Activated T-cell treated with anti-CD3 and anti-CD28 coated beads, Interleukin-2, amount 50 U/mL, for 24 hours (primary cell): ENCODE data around the gene RAB13.
"Not testable (repeated sequence)": the region's sequence is repeated elsewhere in the genome, so short reads cannot be mapped to it uniquely, and the experiment has no call there.

ENCODE experiments used
- DNase-seq: peaks from one replicate; pipeline ENCODE4 v3.0.0-alpha.2; 2020
- H3K27ac Mint-ChIP-seq: 2 replicates; pipeline ENCODE4 v1.8.0; 2020; ENCODE audit warnings: mild to moderate bottlenecking, mixed read lengths
- H3K27me3 Mint-ChIP-seq: 2 replicates; pipeline ENCODE4 v1.8.0; 2020; ENCODE audit warnings: mixed read lengths
- H3K36me3 Mint-ChIP-seq: 2 replicates; pipeline ENCODE4 v1.8.0; 2020; ENCODE audit warnings: low read depth, mixed read lengths
- H3K4me1 Mint-ChIP-seq: 2 replicates; pipeline ENCODE4 v1.8.0; 2020; ENCODE audit warnings: low read depth, mixed read lengths
- H3K4me3 Mint-ChIP-seq: 2 replicates; pipeline ENCODE4 v1.8.0; 2020; ENCODE audit warnings: mild to moderate bottlenecking, moderate library complexity, mixed read lengths
- H3K9me3 Mint-ChIP-seq: 2 replicates; pipeline ENCODE4 v1.8.0; 2020; ENCODE audit warnings: mixed read lengths

RAB13 gene

DNA sequence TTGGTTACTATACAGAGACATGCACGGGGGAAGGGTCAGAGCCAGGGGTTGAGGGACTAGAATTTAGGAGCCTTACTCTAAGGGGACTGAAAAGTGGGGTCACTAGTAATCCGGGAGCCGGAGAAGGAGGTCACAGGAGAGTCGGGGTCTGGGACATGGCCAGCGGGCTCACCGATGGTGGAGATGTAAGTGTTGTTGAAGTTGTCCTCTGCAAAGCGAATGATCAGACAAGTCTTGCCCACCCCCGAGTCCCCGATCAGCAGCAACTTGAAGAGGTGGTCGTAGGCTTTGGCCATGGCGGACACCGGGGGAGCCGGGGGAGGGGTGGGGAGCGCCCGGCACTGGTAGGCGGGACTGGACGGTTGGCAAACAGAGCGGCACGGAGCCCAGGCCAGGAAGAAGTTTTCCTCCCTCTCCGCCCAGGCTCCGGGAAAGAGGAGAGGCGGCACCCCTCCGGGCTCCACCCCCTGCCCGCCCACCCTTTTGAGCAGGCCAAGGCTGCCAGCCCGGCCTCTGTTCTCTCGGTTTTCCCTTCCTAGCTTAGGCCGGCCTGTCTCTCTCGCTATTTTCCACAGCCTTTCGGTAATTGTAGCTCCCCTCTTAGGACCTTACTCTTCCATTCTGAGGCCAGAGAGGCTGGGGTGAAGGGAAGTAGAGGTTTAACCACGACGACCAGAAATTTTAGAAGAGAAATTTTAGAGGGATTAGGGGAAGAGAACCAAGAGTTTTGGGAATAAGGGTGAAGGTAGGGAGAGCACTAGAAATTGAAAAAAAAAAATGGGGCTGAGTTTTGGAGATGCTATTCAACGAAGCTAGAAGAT, at the start of gene RAB13:
RAB13 (minus strand) TSS at position 399 of the 821 bp plus-strand sequence; CDS start at position 296, 103 bp downstream.
- Mint-ChIP-seq H3K27me3 (no peaks in the 10 kb centered on the region), H3K9me3 (no peaks in the 10 kb centered on the region), H3K4me1 (peaks cover 39% of the 10 kb centered on the region), H3K27ac (peak within 1 kb of the TSS; percentile 93), H3K36me3 (peaks cover 7% of the 10 kb centered on the region), H3K4me3 (peak within 1 kb of the TSS; percentile 81)
- DNase-seq, result no peak

DNA sequence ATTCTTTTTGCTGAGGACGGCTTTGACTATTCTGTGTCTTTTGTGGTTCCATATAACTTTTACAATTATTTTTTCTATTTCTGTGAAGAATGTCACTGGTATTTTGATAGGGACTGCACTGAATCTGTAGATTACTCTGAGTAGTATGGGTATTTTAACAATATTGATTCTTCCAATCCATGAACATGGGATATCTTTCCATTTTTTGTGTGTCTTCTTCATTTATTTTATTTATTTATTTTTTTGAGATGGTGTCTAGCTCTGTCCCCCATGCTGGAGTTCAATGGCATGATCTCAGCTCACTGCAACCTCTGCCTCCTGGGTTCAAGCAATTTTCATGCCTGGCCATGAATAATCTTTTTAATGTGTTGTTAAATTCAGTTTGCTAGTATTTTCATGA, 47.6 kb upstream of the RAB13 start:
- not testable (repeated sequence) for H3K4me1 Mint-ChIP-seq, DNase-seq, H3K36me3 Mint-ChIP-seq, H3K9me3 Mint-ChIP-seq, H3K4me3 Mint-ChIP-seq, H3K27me3 Mint-ChIP-seq, H3K27ac Mint-ChIP-seq

DNA sequence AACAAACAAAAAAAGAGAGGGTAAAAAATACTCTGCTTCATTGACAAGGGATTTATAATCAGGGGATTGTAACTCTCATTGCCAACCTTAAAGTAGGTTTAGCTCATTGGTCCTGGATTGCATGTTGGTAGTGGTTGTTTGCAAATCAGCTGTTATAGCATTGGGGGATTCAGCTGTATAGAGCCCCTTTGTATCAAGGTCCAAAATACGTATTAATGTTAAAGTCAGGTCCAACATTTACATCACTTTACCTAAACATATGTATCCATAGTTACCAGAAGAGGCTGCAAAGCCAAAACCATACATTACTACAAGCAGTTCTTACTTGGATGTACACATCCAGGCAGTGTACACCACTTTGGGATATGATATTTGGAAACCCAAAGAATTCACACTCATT, 33.8 kb upstream of the RAB13 start:
- Mint-ChIP-seq H3K4me3 (no peak overlapping the region), H3K9me3 (no peaks in the 10 kb centered on the region), H3K27ac (no peak overlapping the region), H3K36me3 (no peaks in the 10 kb centered on the region), H3K27me3 (no peaks in the 10 kb centered on the region), H3K4me1 (no peaks in the 10 kb centered on the region)
- no peak for DNase-seq

DNA sequence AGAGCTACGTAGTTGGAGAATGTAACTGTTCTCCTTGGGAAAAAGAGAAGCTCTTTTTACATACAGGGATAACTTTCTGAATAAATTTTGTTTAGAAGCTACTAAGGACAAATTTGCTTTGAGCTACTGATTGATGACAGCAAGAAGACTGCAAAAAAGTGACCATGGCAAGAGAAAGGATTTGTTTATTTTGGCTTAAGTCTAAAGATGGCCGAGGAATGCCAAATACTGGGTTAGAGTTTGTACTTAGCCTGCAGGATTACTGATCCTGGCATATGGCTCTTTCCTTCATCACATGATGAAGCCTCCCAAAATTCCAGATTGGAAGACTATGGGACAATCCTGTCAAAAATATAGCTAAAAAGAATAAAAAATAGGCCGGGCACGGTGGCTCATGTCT, 33.1 kb upstream of the RAB13 start:
- no peak overlapping the region for H3K27ac Mint-ChIP-seq
- no peak for DNase-seq
- no peak overlapping the region for H3K4me3 Mint-ChIP-seq
- no peaks in the 10 kb centered on the region for H3K36me3 Mint-ChIP-seq
- no peaks in the 10 kb centered on the region for H3K9me3 Mint-ChIP-seq
- H3K4me1 Mint-ChIP-seq, result peaks cover 2% of the 10 kb centered on the region
- H3K27me3 Mint-ChIP-seq, result no peaks in the 10 kb centered on the region

DNA sequence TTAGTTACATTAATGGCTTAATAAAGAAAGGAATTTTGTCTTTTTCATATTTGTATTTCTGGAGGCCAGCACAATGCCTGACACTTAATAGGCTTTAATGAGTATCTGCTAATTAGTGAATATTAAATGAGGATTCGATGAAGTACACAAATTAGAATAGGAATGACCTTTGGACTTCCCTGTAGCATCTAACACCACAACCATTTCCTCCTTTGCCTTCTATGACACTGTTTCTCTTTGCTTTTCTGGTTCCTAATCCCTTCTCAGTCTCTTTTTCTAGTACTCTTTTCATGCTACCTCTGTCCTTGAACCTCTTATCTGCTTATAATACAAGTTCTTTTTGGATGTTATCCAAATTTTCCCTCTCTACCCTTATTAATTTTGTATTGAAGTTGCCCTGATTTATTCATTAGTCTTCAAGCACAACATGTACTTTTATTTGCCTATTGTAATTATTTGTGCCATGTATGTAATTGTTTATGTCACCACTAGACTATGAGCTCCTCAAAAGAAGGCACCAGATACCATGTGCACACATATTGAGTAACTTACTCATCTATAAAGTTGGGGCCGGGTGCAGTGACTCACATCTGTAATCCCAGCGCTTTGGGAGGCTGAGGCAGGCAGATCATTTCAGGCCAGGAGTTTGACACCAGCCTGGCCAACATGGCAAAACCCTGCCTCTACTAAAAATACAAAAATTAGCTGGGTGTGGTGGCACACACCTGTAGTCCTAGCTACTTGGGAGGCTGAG, 28.2 kb upstream of the RAB13 start:
- Mint-ChIP-seq H3K36me3 (no peaks in the 10 kb centered on the region), H3K4me1 (peaks cover 2% of the 10 kb centered on the region), H3K27ac (no peak overlapping the region), H3K27me3 (no peaks in the 10 kb centered on the region), H3K9me3 (no peaks in the 10 kb centered on the region), H3K4me3 (no peak overlapping the region)
- no peak for DNase-seq

DNA sequence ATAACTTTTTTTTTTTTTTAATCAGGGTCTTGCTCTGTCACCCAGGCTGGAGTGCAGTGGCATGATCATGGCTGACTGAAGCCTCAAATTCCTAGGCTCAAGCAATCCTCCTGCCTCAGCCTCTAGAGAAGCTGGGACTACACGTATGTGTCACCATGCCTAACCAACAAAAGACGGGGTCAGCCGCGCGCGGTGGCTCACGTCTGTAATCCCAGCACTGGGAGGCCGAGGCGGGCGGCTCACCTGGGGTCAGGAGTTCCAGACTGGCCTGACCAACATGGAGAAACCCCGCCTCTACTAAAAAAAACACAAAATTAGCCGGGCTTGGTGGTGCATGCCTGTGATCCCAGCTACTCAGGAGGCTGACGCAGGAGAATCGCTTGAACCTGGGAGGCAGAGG, 26.4 kb upstream of the RAB13 start:
- not testable (repeated sequence) for H3K9me3 Mint-ChIP-seq, H3K4me3 Mint-ChIP-seq, H3K36me3 Mint-ChIP-seq, H3K27me3 Mint-ChIP-seq, H3K4me1 Mint-ChIP-seq, H3K27ac Mint-ChIP-seq, DNase-seq

DNA sequence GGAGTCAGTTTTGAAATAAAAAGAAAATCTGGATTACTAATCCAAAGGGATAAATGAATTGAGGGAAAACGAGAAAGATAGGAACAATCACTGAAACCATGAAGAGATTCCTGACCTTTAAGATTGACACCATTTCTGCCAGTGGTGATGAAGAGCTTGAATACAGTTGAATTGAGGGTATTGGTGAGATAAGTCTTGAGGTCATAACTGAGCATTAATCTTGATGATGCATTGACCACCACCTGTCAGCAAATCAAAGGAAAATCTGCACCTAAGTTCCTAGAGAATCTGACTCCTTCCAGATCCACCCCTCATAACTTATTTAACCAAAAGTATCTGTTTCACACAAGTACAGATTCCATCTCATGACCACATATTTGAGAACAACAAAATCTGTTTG, 26.0 kb upstream of the RAB13 start:
- no peak overlapping the region for H3K27ac Mint-ChIP-seq
- no peaks in the 10 kb centered on the region for H3K9me3 Mint-ChIP-seq
- H3K36me3 Mint-ChIP-seq, result no peaks in the 10 kb centered on the region
- H3K4me1 Mint-ChIP-seq, result peaks cover 2% of the 10 kb centered on the region
- H3K4me3 Mint-ChIP-seq, result no peak overlapping the region
- H3K27me3 Mint-ChIP-seq, result no peaks in the 10 kb centered on the region
- no peak for DNase-seq

DNA sequence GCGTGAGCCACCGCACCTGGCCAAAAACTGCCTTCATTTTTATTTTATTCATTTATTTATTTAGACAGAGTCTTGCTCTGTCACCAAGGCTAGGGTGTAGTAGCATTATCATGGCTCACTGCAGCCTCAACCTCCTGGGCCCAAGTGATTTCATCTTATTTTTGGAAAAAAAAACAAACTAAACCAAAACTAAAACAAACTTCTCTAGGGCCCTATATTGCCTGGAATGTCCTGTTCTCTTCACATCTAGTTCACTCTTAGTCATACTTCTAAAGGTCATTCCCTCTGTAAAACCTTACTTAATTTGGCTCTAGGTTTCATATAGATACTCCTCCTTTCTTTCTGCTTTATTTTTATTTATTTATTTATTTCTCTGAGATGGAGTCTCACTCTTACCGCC, 20.0 kb upstream of the RAB13 start:
- Mint-ChIP-seq H3K27ac (no peak overlapping the region), H3K4me3 (no peak overlapping the region), H3K4me1 (no peaks in the 10 kb centered on the region), H3K36me3 (no peaks in the 10 kb centered on the region), H3K27me3 (no peaks in the 10 kb centered on the region), H3K9me3 (no peaks in the 10 kb centered on the region)
- no peak for DNase-seq

DNA sequence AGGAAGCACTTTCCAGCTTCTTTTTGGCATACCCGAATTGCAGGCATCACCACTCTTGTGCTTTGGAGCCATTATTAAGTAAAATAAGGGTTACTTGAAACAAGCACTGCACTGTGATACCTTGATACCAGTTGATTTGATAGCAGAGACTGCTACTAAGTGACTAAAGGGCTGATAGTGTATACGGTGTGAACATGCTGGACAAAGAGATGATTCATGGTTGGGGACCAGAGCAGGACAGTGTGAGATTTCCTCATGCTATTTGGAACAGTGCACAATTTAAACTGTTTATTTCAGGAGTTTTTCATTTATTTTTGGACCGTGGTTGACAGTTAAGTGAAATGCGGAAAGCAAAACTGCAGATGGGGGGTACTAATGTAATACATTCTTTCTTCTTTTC, 14.3 kb upstream of the RAB13 start:
- no peak for DNase-seq
- H3K4me1 Mint-ChIP-seq, result peaks cover 3% of the 10 kb centered on the region
- no peaks in the 10 kb centered on the region for H3K27me3 Mint-ChIP-seq
- no peak overlapping the region for H3K4me3 Mint-ChIP-seq
- H3K36me3 Mint-ChIP-seq, result peaks cover 6% of the 10 kb centered on the region
- H3K9me3 Mint-ChIP-seq, result no peaks in the 10 kb centered on the region
- no peak overlapping the region for H3K27ac Mint-ChIP-seq

DNA sequence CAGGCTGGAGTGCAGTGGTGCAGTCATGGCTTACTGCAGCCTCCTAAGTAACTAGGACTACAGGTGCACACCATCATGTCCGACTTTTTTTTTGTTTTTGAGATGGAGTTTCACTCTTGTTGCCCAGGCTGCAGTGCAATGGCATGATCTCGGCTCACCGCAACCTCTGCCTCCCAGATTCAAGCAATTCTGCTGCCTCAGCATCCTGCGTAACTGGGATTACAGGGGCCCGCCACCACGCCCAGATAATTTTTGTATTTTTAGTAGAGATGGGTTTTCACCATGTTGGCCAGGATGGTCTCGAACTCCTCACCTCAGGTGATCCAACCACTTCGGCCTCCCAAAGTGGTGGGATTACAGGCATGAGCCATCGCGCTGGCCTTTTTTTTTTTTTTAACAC, 10.7 kb upstream of the RAB13 start:
- DNase-seq, H3K9me3 Mint-ChIP-seq, H3K27me3 Mint-ChIP-seq, H3K4me3 Mint-ChIP-seq: not testable (repeated sequence)
- peaks cover 41% of the 10 kb centered on the region for H3K36me3 Mint-ChIP-seq
- H3K27ac Mint-ChIP-seq, result peak overlapping the region; percentile 29
- H3K4me1 Mint-ChIP-seq, result peaks cover 18% of the 10 kb centered on the region

DNA sequence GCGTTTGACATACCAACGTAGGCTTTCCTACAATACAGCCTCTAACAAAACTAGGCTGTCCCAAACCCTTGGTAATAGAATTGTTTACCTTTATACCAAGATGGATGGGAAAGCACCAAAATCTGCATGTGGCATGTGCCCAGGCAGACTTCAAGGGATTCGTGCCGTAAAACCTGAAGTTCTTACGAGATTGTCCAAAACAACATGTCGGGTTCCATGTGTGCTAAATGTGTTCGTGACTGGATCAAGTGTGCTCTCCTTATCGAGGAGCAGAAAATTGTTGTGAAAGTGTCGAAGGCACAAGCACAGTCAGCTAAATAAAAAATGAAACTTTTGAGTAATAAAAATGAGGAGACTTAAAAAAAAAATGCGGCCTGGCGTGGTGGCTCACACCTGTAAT, 9.5 kb upstream of the RAB13 start:
- H3K4me3 Mint-ChIP-seq, result no peak overlapping the region

DNA sequence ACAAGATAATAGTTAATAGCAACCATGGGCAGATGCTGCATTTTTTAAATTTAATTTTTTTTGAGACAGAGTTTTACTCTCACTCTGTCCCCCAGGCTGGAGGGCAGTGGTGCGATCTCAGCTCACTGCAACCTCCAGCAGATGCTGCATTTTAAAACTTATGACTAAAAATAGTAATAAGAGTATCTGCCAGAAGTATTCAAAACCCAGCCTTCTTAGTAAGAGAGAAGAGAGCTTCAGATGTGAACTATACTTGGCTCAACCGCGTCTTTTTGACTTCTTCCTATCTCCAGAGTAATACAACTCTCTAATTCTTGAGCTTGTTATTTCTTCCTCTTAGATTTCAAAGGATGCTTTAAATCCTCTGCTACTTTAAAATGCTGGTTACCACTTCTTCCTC, 9.1 kb upstream of the RAB13 start:
- H3K4me3 Mint-ChIP-seq, result no peak overlapping the region
- H3K27me3 Mint-ChIP-seq, result no peaks in the 10 kb centered on the region
- H3K9me3 Mint-ChIP-seq, result peaks cover 2% of the 10 kb centered on the region
- peaks cover 55% of the 10 kb centered on the region for H3K36me3 Mint-ChIP-seq
- DNase-seq, result no peak
- peak overlapping the region; percentile 84 for H3K27ac Mint-ChIP-seq
- peaks cover 26% of the 10 kb centered on the region for H3K4me1 Mint-ChIP-seq

More for the DNA sequence above, 9.5 kb upstream of the RAB13 start:
- peak overlapping the region; percentile 84 for H3K27ac Mint-ChIP-seq
- H3K27me3 Mint-ChIP-seq, result no peaks in the 10 kb centered on the region
- H3K4me1 Mint-ChIP-seq, result peaks cover 22% of the 10 kb centered on the region
- H3K9me3 Mint-ChIP-seq, result peaks cover 2% of the 10 kb centered on the region
- peaks cover 53% of the 10 kb centered on the region for H3K36me3 Mint-ChIP-seq
- DNase-seq, result no peak

DNA sequence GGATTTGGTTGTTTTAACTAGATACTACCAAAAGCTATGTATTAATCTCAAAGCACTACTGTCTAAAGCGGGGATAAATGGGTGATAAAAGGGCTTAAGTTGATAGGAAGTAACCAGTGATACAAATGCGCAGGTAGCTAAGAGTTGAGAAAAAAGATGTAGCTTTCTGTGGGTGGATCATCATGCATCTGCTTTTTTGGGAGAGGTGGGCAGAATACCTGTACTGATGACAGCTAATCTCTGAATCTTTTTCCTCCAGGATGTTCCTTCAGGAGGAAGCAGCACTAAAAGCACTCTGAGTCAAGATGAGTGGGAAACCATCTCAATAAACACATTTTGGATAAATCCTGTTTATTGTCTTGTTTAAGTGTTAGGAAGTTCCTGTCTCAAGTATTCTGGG, 5.7 kb upstream of the RAB13 start:
- H3K27ac Mint-ChIP-seq, result peak overlapping the region; percentile 99
- H3K27me3 Mint-ChIP-seq, result no peaks in the 10 kb centered on the region
- DNase-seq, result no peak
- peaks cover 2% of the 10 kb centered on the region for H3K9me3 Mint-ChIP-seq
- H3K4me3 Mint-ChIP-seq, result peak overlapping the region; percentile 99
- H3K4me1 Mint-ChIP-seq, result peaks cover 38% of the 10 kb centered on the region
- H3K36me3 Mint-ChIP-seq, result peaks cover 55% of the 10 kb centered on the region

DNA sequence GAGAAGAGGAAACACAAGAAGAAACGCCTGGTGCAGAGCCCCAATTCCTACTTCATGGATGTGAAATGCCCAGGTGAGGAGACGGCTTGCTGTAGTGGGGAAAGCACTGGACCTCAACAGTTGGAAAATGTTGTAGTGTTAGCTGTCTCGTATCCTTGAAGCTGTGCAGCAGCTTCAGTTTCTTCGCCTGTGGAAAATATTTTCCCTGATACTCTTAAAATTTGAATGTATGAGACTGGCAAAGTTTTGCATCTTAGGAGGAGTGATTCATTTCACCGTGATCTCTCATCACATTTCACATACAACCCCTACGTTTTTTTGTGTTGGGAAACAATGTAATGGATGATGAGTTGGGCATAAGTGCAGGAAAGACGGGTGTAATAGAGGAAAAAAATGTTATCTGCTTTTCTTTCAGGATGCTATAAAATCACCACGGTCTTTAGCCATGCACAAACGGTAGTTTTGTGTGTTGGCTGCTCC, 5.1 kb upstream of the RAB13 start:
- H3K4me3 Mint-ChIP-seq, result peak overlapping the region; percentile 99
- peak overlapping the region; percentile 99 for H3K27ac Mint-ChIP-seq
- DNase-seq, result no peak
- H3K4me1 Mint-ChIP-seq, result peaks cover 43% of the 10 kb centered on the region
- H3K36me3 Mint-ChIP-seq, result peaks cover 55% of the 10 kb centered on the region
- no peaks in the 10 kb centered on the region for H3K27me3 Mint-ChIP-seq
- H3K9me3 Mint-ChIP-seq, result peaks cover 2% of the 10 kb centered on the region
